Hepatocyte (in vitro differentiated cells): ENCODE results near the gene YPEL1. TPM values are rescaled to one million over a fixed set of nuclear protein-coding genes. Genes with fewer than 3 reads are reported as not detected.

Experiments used
- DNase-seq: peaks from one replicate; pipeline ENCODE4 v3.0.0-alpha.2; 2016; ENCODE audit warnings: low spot score
- H2AFZ ChIP-seq: fragments of 200-600 bp; sonication (generic); 2 replicates; pipeline ENCODE4 v1.6.0; 2016; ENCODE audit warnings: antibody characterized with exemption, mild to moderate bottlenecking
- H3K27ac ChIP-seq: fragments of 200-600 bp; sonication (generic); 2 replicates; pipeline ENCODE4 v1.5.1; 2016; ENCODE audit warnings: mild to moderate bottlenecking
- H3K27me3 ChIP-seq: fragments of 200-600 bp; sonication (generic); 2 replicates; pipeline ENCODE4 v1.6.1; 2016
- H3K36me3 ChIP-seq: fragments of 200-600 bp; sonication (generic); replicated peaks from 2 replicates; pipeline ENCODE4 v1.5.1; 2016; ENCODE audit warnings: low read depth; ENCODE audit not compliant: insufficient read depth
- H3K4me1 ChIP-seq: fragments of 200-600 bp; sonication (generic); 2 replicates; pipeline ENCODE4 v1.5.1; 2016; ENCODE audit warnings: mild to moderate bottlenecking, moderate library complexity; ENCODE audit not compliant: insufficient read depth
- H3K4me2 ChIP-seq: fragments of 200-600 bp; sonication (generic); 2 replicates; pipeline ENCODE4 v1.6.0; 2016
- H3K4me3 ChIP-seq: fragments of 200-600 bp; sonication (generic); 2 replicates; pipeline ENCODE4 v1.5.1; 2016; ENCODE audit warnings: mild to moderate bottlenecking
- H3K79me2 ChIP-seq: fragments of 200-600 bp; sonication (generic); 2 replicates; pipeline ENCODE4 v1.6.0; 2017; ENCODE audit warnings: mild to moderate bottlenecking
- H3K9me2 ChIP-seq: fragments of 200-600 bp; sonication (generic); replicated peaks from 2 replicates; pipeline ENCODE4 v1.6.0; 2017; ENCODE audit warnings: mild to moderate bottlenecking; ENCODE audit not compliant: insufficient read depth
- H3K9me3 ChIP-seq: fragments of 200-600 bp; sonication (generic); 2 replicates; pipeline ENCODE4 v1.5.1; 2016; ENCODE audit warnings: low read depth, mild to moderate bottlenecking
- H4K20me1 ChIP-seq: fragments of 200-600 bp; sonication (generic); 2 replicates; pipeline ENCODE4 v1.6.0; 2016; ENCODE audit warnings: mild to moderate bottlenecking; ENCODE audit not compliant: insufficient read depth, poor library complexity, severe bottlenecking
- EZH2 ChIP-seq: fragments of 200-600 bp; sonication (generic); IDR thresholded peaks from 2 replicates; pipeline ENCODE4 v1.6.1; 2016; ENCODE audit warnings: antibody characterized with exemption, mild to moderate bottlenecking, borderline replicate concordance
- EZH2phosphoT487 ChIP-seq: fragments of 200-600 bp; sonication (generic); IDR thresholded peaks from one replicate; pipeline ENCODE4 v1.6.1; 2018; ENCODE audit warnings: antibody characterized with exemption, mild to moderate bottlenecking, low read depth, moderate library complexity; ENCODE audit not compliant: unreplicated experiment, severe bottlenecking
- WGBS: methylation state at CpG from one replicate; pipeline ENCODE4 v1.1.6; 2016; ENCODE audit warnings: low lambda C conversion rate; ENCODE audit errors: missing lambda C conversion rate; 5-methylcytosine and 5-hydroxymethylcytosine counted together
- polyA plus RNA-seq: library from polyadenylated mRNA; unstranded; fragments of >200 nt; fragmentation: Nextera tagmentation; extraction: Ambion mirVana; gene quantifications from 2 replicates; pipeline ENCODE4 v1.2.1, GENCODE V29; 2016
- total RNA-seq: library from RNA; depleted of rRNA; stranded (reverse); fragments of >200 nt; gene quantifications from 2 replicates; pipeline ENCODE4 v1.2.3, GENCODE V29; 2014
- TF ChIP-seq, protein P1 (sequence below): fragments of 200-600 bp; sonication (generic); IDR thresholded peaks from 2 replicates; pipeline ENCODE4 v1.5.1; 2016; ENCODE audit warnings: antibody characterized with exemption, mild to moderate bottlenecking; ENCODE audit not compliant: poor library complexity

Gene YPEL1
- total and polyA plus RNA-seq, 2 experiments from 2014 or later: 2.0 to 3.1 TPM

- Histone ChIP-seq H2AFZ (no peak overlapping the region), H3K79me2 (no peaks in the 10 kb centered on the region), H3K4me2 (no peak overlapping the region), H3K27ac (no peak overlapping the region), H3K4me1 (no peaks in the 10 kb centered on the region), H4K20me1 (no peaks in the 10 kb centered on the region), H3K4me3 (no peak overlapping the region), H3K9me2 (no peaks in the 10 kb centered on the region), H3K9me3 (no peaks in the 10 kb centered on the region), H3K36me3 (no peaks in the 10 kb centered on the region), H3K27me3 (no peaks in the 10 kb centered on the region)
- TF ChIP-seq, protein P1, sequence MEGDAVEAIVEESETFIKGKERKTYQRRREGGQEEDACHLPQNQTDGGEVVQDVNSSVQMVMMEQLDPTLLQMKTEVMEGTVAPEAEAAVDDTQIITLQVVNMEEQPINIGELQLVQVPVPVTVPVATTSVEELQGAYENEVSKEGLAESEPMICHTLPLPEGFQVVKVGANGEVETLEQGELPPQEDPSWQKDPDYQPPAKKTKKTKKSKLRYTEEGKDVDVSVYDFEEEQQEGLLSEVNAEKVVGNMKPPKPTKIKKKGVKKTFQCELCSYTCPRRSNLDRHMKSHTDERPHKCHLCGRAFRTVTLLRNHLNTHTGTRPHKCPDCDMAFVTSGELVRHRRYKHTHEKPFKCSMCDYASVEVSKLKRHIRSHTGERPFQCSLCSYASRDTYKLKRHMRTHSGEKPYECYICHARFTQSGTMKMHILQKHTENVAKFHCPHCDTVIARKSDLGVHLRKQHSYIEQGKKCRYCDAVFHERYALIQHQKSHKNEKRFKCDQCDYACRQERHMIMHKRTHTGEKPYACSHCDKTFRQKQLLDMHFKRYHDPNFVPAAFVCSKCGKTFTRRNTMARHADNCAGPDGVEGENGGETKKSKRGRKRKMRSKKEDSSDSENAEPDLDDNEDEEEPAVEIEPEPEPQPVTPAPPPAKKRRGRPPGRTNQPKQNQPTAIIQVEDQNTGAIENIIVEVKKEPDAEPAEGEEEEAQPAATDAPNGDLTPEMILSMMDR: no peak
- TF ChIP-seq EZH2phosphoT487: no peak
- TF ChIP-seq EZH2: no peak
- no peak for DNase-seq
- WGBS: 91% methylated on average over 6 of the region's 6 CpGs
Measured at GRCh38 chr22:21741790-21742189, 6.2 kb upstream of the YPEL1 start.

GRCh38 chr22:21741059-21741458 is 5.5 kb upstream of the YPEL1 start:
- no peak for DNase-seq
- Histone ChIP-seq H3K9me3 (no peaks in the 10 kb centered on the region), H2AFZ (no peak overlapping the region), H3K4me1 (no peaks in the 10 kb centered on the region), H3K27ac (no peak overlapping the region), H3K4me3 (no peak overlapping the region), H3K27me3 (no peaks in the 10 kb centered on the region), H4K20me1 (no peaks in the 10 kb centered on the region), H3K4me2 (no peak overlapping the region), H3K79me2 (no peaks in the 10 kb centered on the region), H3K36me3 (no peaks in the 10 kb centered on the region), H3K9me2 (no peaks in the 10 kb centered on the region)
- whole genome bisulfite sequencing: 89% methylated on average over 10 of the region's 10 CpGs
- TF ChIP-seq, protein P1: no peak
- TF ChIP-seq EZH2phosphoT487 (no peak), EZH2 (no peak)

DNA sequence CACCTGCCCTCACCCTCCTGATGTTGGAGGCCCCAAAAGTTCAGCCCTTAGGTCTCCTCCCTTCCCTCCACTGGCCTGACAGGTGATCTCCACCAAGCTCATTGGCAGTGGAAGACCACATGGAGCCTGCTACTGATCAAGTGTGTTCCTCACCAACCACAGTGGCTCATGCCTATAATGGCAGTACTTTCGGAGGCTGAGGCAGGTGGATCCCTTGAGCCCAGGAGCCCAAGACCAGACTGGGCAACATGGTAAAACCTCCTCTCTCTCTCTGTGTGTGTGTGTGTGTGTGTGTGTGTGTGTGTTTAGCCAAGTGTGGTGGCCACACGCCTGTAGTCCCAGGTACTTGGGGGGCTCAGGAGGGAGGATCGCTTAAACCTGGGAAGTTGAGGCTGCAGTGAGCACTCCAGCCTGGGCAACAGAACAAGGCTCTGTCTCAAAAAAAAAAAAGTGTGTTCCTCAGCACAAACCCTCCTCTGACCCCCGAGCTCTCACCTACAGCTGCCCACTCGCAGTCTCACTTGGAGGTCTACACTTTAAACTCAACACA is 4.3 kb upstream of the YPEL1 start:
- H4K20me1 ChIP-seq: no peaks in the 10 kb centered on the region
- TF ChIP-seq, protein P1: no peak
- TF ChIP-seq EZH2 (no peak), EZH2phosphoT487 (no peak)
- no peaks in the 10 kb centered on the region for H3K36me3 ChIP-seq
- no peaks in the 10 kb centered on the region for H3K27me3 ChIP-seq
- no peak overlapping the region for H3K27ac ChIP-seq
- H3K9me3 ChIP-seq: no peaks in the 10 kb centered on the region
- no peak overlapping the region for H2AFZ ChIP-seq
- H3K4me2 ChIP-seq: no peak overlapping the region
- no peak overlapping the region for H3K4me3 ChIP-seq
- WGBS: 89% methylated on average over 5 of the region's 5 CpGs
- DNase-seq: no peak
- H3K4me1 ChIP-seq: peaks cover 3% of the 10 kb centered on the region
- no peaks in the 10 kb centered on the region for H3K9me2 ChIP-seq
- no peaks in the 10 kb centered on the region for H3K79me2 ChIP-seq

GRCh38 chr22:21738966-21739365 is 3.4 kb upstream of the YPEL1 start:
- H3K36me3 ChIP-seq: no peaks in the 10 kb centered on the region
- H3K27ac ChIP-seq: no peak overlapping the region
- H4K20me1 ChIP-seq: no peaks in the 10 kb centered on the region
- TF ChIP-seq, protein P1: no peak
- no peak overlapping the region for H3K4me3 ChIP-seq
- no peaks in the 10 kb centered on the region for H3K79me2 ChIP-seq
- WGBS: 76% methylated on average over 5 of the region's 7 CpGs
- H3K27me3 ChIP-seq: peaks cover 7% of the 10 kb centered on the region
- H2AFZ ChIP-seq: no peak overlapping the region
- H3K9me2 ChIP-seq: no peaks in the 10 kb centered on the region
- DNase-seq: no peak
- H3K9me3 ChIP-seq: no peaks in the 10 kb centered on the region
- no peak overlapping the region for H3K4me2 ChIP-seq
- peaks cover 8% of the 10 kb centered on the region for H3K4me1 ChIP-seq
